GM23248 (cell line): ENCODE results near the gene PRKAR1B. TPM values are rescaled to one million over a fixed set of nuclear protein-coding genes. Genes with fewer than 3 reads are reported as not detected.
A peak's percentile ranks its signal among the peaks of the same experiment; 100 is the strongest.

Experiments
- DNase-seq: peaks from one replicate; pipeline ENCODE4 v3.0.0-alpha.2; 2015
- H2AFZ ChIP-seq: fragments of 200-600 bp; sonication (generic); 2 replicates; pipeline ENCODE4 v1.6.1; 2016; ENCODE audit warnings: antibody characterized with exemption
- H3F3A ChIP-seq: fragments of 200-600 bp; sonication (generic); 2 replicates; pipeline ENCODE4 v1.6.1; 2016; ENCODE audit warnings: mild to moderate bottlenecking, antibody characterized with exemption, mixed run types; ENCODE audit not compliant: insufficient read depth
- H3K27ac ChIP-seq: fragments of 200-600 bp; sonication (generic); 2 replicates; pipeline ENCODE4 v1.5.1; 2016; ENCODE audit warnings: mild to moderate bottlenecking
- H3K27me3 ChIP-seq: fragments of 200-600 bp; sonication (generic); replicated peaks from 2 replicates; pipeline ENCODE4 v1.6.1; 2016; ENCODE audit warnings: mild to moderate bottlenecking; ENCODE audit not compliant: insufficient read depth
- H3K36me3 ChIP-seq: fragments of 200-600 bp; sonication (generic); 2 replicates; pipeline ENCODE4 v1.6.1; 2016; ENCODE audit warnings: low read depth, mild to moderate bottlenecking
- H3K4me1 ChIP-seq: fragments of 200-600 bp; sonication (generic); 2 replicates; pipeline ENCODE4 v1.6.1; 2016; ENCODE audit warnings: mild to moderate bottlenecking; ENCODE audit not compliant: insufficient read depth
- H3K4me2 ChIP-seq: fragments of 200-600 bp; sonication (generic); one replicate; pipeline ENCODE4 v1.6.1; 2016; ENCODE audit warnings: mild to moderate bottlenecking; ENCODE audit not compliant: unreplicated experiment
- H3K4me3 ChIP-seq: fragments of 200-600 bp; sonication (generic); 2 replicates; pipeline ENCODE4 v1.5.1; 2016; ENCODE audit warnings: mild to moderate bottlenecking
- H3K79me2 ChIP-seq: fragments of 200-600 bp; sonication (generic); 2 replicates; pipeline ENCODE4 v1.6.1; 2016; ENCODE audit warnings: mild to moderate bottlenecking; ENCODE audit not compliant: insufficient read depth
- H3K9ac ChIP-seq: fragments of 200-600 bp; sonication (generic); 2 replicates; pipeline ENCODE4 v1.6.1; 2016; ENCODE audit warnings: mild to moderate bottlenecking
- H3K9me2 ChIP-seq: fragments of 200-600 bp; sonication (generic); 2 replicates; pipeline ENCODE4 v1.6.1; 2016; ENCODE audit warnings: mixed run types, mild to moderate bottlenecking, moderate library complexity; ENCODE audit not compliant: insufficient read depth
- H3K9me3 ChIP-seq: fragments of 200-600 bp; sonication (generic); one replicate; pipeline ENCODE4 v1.6.1; 2017; ENCODE audit warnings: low read depth
- H4K20me1 ChIP-seq: fragments of 200-600 bp; sonication (generic); 2 replicates; pipeline ENCODE4 v1.6.0; 2016; ENCODE audit not compliant: insufficient read depth
- EZH2 ChIP-seq: fragments of 200-600 bp; sonication (generic); IDR thresholded peaks from 2 replicates; pipeline ENCODE4 v1.6.1; 2018; ENCODE audit warnings: antibody characterized with exemption, mild to moderate bottlenecking; ENCODE audit not compliant: insufficient read depth, poor library complexity, severe bottlenecking
- EZH2phosphoT487 ChIP-seq: fragments of 200-600 bp; sonication (generic); IDR thresholded peaks from 2 replicates; pipeline ENCODE4 v1.6.1; 2018; ENCODE audit warnings: antibody characterized with exemption, moderate library complexity, mild to moderate bottlenecking, low read depth; ENCODE audit not compliant: insufficient read depth
- WGBS, 2 experiments: methylation state at CpG; one replicate each; pipeline ENCODE4 v1.1.6; 2015 to 2017; ENCODE audit warnings: low lambda C conversion rate in 2 of 2, low coverage in 1 of 2; ENCODE audit errors: missing lambda C conversion rate in 2 of 2; 5-methylcytosine and 5-hydroxymethylcytosine counted together
- in situ Hi-C: fragments of 300-500 bp; cut with MboI; formaldehyde crosslinking; loops from 2 replicates; pipeline ENCODE4 v1.15.0; 2020
- polyA plus RNA-seq: library from polyadenylated mRNA; unstranded; fragments of >200 nt; fragmentation: Nextera tagmentation; extraction: Ambion mirVana; gene quantifications from 2 replicates; pipeline ENCODE4 v1.2.1, GENCODE V29; 2016
- total RNA-seq: library from RNA; depleted of rRNA; stranded (reverse); fragments of >200 nt; shearing (Covaris generic); gene quantifications from 2 replicates; pipeline ENCODE4 v1.2.3, GENCODE V29; 2014

PRKAR1B gene
- total and polyA plus RNA-seq, 2 experiments from 2014 or later = 10.2 to 12.9 TPM

GRCh38 chr7:668958-669357 lies 58.1 kb downstream of the PRKAR1B start:
- Histone ChIP-seq H4K20me1 (no peaks in the 10 kb centered on the region), H3K9me3 (no peaks in the 10 kb centered on the region), H3K36me3 (no peaks in the 10 kb centered on the region), H3K9me2 (no peaks in the 10 kb centered on the region), H3K27ac (no peak overlapping the region), H3K4me1 (peaks cover 11% of the 10 kb centered on the region), H3K4me3 (no peak overlapping the region), H2AFZ (no peak overlapping the region), H3K4me2 (no peak overlapping the region), H3F3A (peaks cover 18% of the 10 kb centered on the region), H3K79me2 (no peaks in the 10 kb centered on the region), H3K27me3 (no peaks in the 10 kb centered on the region), H3K9ac (no peak overlapping the region)
- in situ Hi-C loops = no loop called here
- TF ChIP-seq EZH2phosphoT487 (no peak), EZH2 (no peak)
- 80 to 85% methylated on average over 4 of the region's 4 CpGs for WGBS, 2 experiments
- DNase-seq = no peak

DNA sequence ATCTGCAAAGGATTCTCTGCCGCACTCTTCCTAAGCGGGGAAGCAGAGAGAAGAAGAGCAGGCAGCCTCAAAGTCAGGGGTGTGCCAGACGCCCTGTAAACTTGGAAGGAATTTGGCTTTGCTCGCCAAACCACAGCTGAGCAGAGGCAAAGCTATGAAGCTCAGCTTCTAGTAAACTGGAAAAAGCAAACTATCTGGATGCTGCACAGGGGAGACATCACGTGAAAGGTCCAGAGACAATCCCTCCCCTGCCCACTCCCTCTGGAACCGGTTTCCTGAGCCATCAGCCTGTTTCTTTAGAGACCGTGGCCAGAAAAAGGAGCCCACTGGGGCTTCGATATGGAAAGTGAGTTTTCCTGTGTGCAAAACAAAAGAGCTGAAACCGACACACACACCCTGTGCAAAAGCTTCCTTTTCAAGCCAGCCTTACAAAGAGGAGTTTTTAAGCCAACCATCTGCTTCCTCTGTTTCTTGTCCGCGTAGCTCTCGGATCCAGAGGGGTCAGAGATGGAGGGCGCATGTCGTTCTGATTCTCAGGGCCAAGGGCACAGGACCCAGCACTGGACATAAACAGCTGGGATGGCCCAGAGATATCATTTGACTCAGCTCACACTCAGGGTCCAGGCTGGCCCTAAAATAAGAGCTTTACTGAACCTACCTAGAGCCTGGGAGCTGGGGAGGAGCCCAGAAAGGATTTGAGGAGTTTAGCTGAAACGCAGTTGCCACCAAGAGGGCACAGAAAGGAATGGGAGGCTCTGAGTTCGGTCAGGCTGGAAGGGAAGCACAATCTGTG lies 58.7 kb downstream of the PRKAR1B start:
- DNase-seq = peak; percentile 83
- no peaks in the 10 kb centered on the region for H3K36me3 ChIP-seq
- no peaks in the 10 kb centered on the region for H3K9me3 ChIP-seq
- H3K27ac ChIP-seq = no peak overlapping the region
- no peaks in the 10 kb centered on the region for H4K20me1 ChIP-seq
- WGBS, 2 experiments = 19 to 24% methylated on average over 16 of the region's 16 CpGs
- no peak overlapping the region for H3K9ac ChIP-seq
- no peaks in the 10 kb centered on the region for H3K79me2 ChIP-seq
- H2AFZ ChIP-seq = 0 out of 2 replicates have a peak overlapping the region, but pooled peaks have one; percentile 4
- peak overlapping the region; percentile 25 for H3K4me2 ChIP-seq
- TF ChIP-seq EZH2phosphoT487 = no peak
- H3F3A ChIP-seq = peaks cover 18% of the 10 kb centered on the region
- in situ Hi-C loops = no loop called here
- peaks cover 11% of the 10 kb centered on the region for H3K4me1 ChIP-seq
- no peaks in the 10 kb centered on the region for H3K9me2 ChIP-seq
- no peaks in the 10 kb centered on the region for H3K27me3 ChIP-seq
- peak overlapping the region; percentile 25; the same call in 1 of the 2 replicates for H3K4me3 ChIP-seq

- Histone ChIP-seq H3K36me3 (no peaks in the 10 kb centered on the region), H2AFZ (no peak overlapping the region), H3K9me3 (no peaks in the 10 kb centered on the region), H3K9me2 (no peaks in the 10 kb centered on the region), H3K9ac (no peak overlapping the region), H3K79me2 (no peaks in the 10 kb centered on the region), H4K20me1 (no peaks in the 10 kb centered on the region), H3F3A (peaks cover 18% of the 10 kb centered on the region), H3K4me3 (no peak overlapping the region), H3K4me1 (peaks cover 11% of the 10 kb centered on the region), H3K27ac (no peak overlapping the region), H3K4me2 (no peak overlapping the region), H3K27me3 (no peaks in the 10 kb centered on the region)
- DNase-seq = no peak
- TF ChIP-seq EZH2 = no peak
- no peak for TF ChIP-seq EZH2phosphoT487
- 99 to 100% methylated on average over 7 of the region's 7 CpGs for WGBS, 2 experiments
- in situ Hi-C loops = no loop called here
Observed at GRCh38 chr7:666454-667292, 60.4 kb downstream of the PRKAR1B start.

DNA sequence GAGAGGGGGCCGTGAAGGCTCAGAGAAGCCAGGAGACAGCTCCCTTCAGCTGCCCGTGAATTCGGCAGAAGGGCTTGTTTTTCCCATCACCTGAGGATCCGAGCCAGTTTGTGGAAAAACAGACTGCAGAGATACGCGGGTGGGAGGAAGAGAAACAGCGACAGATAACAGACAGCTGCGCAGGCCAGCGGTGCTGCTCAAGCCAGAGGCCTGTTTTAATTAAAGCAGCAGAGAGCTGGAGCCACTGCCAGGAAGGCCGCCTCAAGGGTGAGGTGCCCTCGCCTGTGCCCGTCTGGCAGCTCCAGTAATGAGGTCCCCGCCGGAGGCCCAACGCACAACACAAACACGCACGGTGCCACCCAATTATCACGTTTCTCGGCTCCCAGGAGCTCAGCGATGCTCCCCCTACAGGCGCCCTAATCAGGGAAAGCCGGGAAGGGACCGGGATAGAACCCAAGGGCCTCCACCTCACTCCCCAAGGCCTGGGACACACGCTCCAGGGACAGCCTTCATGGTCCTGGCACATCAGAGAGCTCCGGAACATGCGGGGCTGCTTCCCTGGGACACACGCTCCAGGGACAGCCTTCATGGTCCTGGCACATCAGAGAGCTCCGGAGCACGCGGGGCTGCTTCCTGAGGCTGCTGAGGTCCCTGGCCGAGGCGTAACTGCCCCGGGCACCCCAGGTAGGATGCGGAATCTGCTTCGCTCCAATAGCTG lies 61.2 kb downstream of the PRKAR1B start:
- TF ChIP-seq EZH2 (no peak), EZH2phosphoT487 (no peak)
- H3K4me1 ChIP-seq = peaks cover 11% of the 10 kb centered on the region
- no peaks in the 10 kb centered on the region for H3K9me2 ChIP-seq
- H3F3A ChIP-seq = peaks cover 18% of the 10 kb centered on the region
- no peak overlapping the region for H3K9ac ChIP-seq
- H2AFZ ChIP-seq = peak overlapping the region; percentile 55
- in situ Hi-C loops = no loop called here
- no peak overlapping the region for H3K27ac ChIP-seq
- H3K79me2 ChIP-seq = no peaks in the 10 kb centered on the region
- H3K9me3 ChIP-seq = no peaks in the 10 kb centered on the region
- H3K27me3 ChIP-seq = no peaks in the 10 kb centered on the region
- no peaks in the 10 kb centered on the region for H4K20me1 ChIP-seq
- H3K36me3 ChIP-seq = no peaks in the 10 kb centered on the region
- H3K4me3 ChIP-seq = no peak overlapping the region
- 36 to 42% methylated on average over 34 of the region's 35 CpGs for WGBS, 2 experiments
- peak overlapping the region; percentile 32 for H3K4me2 ChIP-seq
- peak; percentile 35 for DNase-seq
